GM21390 (cell line): ENCODE data around the gene PAOX.
"Not testable (repeated sequence)": the region's sequence is repeated elsewhere in the genome, so short reads cannot be mapped to it uniquely, and the experiment has no call there.

Source experiments
- ATAC-seq: cut with Tn5 transposase; IDR thresholded peaks from one replicate; pipeline ENCODE4 v1.9.1; 2021; ENCODE audit not compliant: unreplicated experiment

PAOX gene

DNA sequence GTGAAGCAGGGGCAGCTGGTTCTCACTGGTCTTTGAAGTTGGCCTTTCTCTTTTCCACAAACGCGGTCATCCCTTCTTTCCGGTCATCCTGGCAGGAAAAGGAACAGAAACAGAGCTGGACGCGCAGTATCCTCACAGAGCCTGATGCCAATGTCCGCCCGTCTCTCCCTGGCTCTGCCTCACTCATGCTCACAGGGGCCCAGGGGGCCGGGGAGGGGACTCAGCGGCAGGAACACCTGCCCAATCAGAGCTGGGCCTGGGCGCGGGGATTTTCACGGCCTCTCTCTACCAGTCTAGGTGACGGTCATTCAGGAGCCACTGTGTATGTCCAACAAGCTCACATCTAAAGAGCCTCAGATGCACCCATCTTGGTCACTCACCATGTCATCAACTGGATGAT lies 16.2 kb upstream of the PAOX start:
- no peak for ATAC-seq

DNA sequence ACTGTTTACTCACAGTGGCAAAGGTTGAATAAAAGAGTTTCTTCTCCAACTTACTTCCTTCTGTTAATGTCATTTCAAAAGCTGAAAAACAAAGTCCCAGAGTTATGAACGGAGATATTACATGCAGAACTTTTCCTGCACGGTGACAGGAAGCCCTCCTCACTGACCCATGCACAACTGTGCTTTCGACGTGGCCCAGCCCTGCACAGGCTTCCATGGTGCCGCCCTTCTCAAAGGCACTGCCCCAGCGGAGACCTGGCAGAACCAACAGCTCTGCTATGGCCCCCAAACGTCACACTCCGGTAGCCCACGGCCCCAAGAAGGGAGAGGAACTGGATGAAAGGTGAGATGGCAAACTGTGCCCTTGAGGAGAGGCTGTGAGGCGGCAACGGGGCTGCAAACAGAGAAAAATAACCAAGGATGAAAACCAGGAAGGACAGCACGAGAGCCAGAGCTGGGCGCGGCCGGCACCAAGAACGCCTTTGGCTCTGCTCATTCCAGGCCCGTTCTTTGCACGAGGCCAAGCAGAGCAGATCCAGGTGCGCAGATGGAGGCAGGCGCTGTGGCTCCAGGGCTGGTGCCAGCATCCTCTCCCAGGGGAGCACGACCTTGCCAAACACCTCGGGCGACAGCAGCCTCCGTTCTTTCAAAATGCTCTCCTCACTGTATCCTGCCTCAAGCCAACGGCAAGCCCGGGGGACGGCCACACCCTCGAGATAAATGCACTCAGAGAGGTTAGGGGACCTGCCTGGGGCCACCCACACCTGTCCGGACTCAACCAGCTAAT lies 14.2 kb upstream of the PAOX start:
- ATAC-seq: no peak

DNA sequence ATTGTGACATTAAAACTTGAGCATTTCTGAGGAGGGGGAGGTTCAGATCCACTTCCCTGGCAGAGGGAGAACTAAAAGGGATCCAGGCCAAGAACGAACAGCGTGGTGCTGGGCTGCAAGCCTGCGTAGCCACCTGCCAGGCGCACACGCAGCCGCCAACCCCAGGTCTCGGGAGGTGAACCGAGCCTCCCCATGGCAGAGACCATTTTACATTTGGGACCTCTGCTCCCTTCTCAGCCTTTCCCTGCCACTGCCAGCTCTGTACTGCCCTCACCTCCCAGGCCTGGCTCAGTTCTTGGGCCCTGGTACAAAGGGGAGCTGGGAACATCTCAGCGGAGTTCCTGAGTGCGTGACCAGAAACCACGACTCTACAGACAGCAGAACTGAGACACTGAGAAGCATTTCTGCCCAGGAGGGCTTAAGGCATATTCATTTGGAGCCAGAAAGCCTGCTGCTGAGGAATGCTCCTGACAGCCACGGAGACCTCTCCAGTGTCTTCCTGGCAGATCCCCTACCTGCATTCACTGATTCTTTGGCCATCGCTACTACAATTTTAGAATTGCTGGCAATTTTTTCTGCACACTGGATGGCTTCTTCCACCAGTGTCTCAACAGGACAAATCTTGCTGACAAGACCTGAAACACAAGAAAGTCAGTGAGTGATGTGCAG lies 13.5 kb upstream of the PAOX start:
- no peak for ATAC-seq

DNA sequence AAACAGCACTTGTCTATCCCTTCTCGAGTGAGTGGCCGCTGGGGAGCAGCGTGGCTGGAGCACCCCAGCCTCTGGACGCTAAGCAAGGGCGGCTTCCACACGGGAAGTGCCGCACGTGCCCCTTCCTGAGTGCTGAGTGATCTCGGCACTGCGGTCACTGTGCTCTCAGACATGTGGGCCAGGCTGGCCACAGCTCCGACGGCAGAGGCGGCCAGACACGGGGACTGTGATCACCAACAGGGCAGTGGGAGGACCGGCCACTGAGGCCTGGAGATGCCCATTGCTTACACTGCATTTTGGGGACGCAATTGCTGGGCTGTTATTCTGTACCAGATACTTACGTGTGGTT lies 13.0 kb upstream of the PAOX start:
- ATAC-seq: no peak

DNA sequence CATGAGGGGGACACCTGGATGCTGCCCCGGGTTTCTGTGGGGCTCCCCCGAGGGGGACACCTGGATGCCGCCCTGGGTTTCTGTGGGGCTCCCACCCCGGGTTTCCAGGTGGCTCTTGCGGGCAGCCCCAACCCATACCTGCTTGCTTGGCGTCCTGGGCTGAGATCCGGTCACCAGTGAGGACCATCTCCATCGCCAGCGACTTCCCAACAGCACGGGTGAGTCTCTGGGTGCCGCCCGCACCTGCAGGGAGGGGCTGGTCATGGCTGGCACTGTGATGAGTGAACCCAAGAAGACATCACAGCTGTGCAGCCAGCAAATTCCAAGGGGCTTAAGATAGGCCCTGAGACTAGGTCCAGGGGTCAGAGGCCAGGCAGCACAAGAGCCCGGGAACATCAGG lies 12.3 kb upstream of the PAOX start:
- no peak for ATAC-seq

DNA sequence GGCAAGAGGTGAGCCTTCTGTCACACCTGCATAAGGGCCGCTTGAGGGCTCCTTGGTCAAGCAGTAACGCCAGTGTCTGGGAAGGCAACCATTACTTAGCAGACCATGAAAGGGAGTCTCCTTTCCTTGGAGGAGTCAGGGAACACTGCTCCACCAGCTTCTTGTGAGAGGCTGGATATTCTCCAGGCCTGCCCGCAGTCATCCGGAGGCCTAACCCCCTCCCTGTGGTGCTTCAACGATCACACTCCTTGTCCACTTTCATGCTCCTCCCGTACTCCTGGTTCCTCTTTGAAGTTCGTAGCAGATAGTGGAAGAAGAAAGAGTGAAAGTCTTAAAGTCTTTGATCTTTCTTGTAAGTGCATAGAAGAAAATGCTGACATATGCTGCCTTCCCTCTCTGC lies 11.6 kb upstream of the PAOX start:
- not testable (repeated sequence) for ATAC-seq

DNA sequence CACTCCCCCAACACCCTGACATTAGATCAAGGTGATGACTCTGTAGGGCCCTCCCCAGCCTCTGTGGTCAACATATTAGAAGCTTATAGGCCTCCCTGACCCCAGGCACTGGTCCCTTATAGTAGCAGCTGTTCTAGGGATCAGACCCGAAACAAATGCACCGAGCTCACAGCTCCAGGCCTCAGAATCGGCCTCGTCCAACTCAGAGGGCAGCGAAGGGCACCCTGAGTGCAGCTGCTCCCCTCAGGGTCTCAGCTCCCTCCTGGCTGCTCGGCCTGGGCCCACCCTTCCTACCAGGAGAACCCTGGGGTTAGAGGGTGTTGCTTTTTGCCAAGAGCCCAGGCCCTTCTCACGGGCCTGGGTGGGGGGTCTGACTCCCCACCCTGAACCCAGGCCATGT lies 10.9 kb upstream of the PAOX start:
- no peak for ATAC-seq

DNA sequence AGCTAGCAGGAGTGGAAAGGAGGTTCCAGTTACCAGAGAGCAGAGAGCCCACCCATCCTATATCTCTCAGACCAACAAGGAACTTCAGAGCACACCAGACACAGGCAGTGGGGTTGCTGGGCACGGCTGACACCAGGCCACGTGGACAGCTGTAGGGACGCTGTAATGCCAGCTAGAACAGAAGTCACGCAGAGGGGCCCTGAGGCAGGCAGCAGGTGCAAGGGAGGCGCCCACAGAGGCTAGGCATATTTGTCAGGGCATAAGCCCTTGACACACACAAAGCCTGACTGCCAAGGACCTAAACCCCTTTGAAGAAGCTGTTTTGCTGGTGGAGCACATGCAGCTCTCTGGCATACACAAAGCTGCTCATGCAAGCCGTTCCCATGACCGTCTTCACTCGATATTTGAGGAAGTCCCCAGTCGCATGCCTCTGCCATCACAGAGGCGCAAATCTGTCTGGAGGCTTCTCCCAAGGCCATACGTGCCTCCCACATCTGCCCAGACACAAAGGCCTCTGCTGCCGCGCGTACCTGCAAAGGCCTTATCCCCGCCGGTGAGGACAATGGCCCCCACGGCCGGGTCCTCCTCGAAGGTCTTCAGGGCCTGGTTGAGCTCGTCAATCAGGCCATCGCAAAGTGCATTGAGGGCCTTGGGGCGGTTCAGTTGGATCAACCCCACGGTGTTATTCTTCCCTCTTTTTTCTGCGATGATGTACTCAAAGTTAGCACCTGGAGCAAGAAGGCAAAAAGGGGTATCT lies 8.9 kb upstream of the PAOX start:
- no peak for ATAC-seq

DNA sequence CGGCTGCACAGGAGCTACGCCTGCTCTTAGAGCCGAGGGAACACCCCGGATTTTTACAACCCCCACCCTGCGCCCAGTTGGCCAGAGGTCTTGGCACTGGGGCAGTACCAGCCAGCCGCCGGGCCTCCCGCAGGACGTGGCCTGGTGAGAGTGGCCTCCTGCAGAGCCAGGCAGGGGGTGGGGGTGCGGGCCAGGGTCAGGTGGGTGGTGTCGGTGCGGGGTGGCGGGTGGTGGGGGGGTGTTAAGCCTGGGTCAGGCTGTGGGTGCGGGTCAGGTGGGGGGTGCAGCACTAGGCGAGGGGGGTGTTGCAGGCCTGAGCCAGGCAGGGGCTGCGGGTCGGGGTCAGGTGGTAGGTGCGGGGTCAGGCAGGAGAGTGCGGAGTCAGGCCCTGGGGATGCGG lies 6.6 kb upstream of the PAOX start:
- no peak for ATAC-seq

DNA sequence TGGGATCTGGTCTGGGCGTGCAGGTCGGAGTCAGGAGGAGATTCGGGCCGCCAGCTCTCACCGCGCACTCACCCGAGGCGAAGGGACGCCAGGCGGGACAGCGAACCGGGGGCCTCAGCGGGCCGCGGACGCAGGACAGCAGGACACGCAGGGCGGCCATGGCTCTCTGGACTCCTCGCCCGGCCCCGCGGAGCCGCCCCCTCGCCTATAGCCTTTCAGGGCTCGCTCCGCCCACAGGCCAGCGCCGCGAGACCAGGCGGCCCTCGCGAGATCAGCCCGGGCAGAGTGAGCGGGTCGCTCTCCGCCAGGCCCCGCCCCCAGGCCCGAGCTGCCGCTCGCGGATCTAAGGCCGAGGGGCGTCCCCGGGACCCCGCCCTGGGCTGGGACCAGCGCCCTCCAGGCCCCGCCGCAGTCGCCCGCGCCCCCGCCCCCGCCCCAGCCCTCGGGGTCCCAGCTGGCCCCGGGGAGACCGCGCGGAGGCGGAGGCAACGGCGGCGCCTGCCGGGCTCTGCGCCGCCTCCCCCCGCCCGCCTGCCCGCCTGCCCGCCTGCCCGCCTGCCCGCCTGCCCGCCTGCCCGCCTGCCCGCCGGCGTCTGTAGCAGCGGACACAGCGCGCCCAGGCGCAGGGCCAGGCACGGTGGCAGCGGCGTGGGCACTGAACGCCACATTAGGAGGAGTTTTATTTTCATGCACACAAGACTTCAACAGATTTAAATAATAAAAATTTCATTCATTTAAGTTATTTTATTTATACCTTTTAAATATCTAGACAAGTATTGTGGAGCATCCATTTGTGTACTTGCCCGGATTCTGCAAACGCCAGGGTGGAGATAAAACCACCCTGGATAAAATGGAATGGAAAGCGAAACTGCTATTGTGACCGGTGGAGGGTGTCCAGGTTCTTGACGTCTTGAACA lies 5.6 kb upstream of the PAOX start, which contains the start of gene ECHS1:
TSS of gene ECHS1 (minus strand) at position 181 of the 917 bp plus-strand sequence. CDS start at position 160, 21 bp downstream.
- ATAC-seq: peak; percentile 95

DNA sequence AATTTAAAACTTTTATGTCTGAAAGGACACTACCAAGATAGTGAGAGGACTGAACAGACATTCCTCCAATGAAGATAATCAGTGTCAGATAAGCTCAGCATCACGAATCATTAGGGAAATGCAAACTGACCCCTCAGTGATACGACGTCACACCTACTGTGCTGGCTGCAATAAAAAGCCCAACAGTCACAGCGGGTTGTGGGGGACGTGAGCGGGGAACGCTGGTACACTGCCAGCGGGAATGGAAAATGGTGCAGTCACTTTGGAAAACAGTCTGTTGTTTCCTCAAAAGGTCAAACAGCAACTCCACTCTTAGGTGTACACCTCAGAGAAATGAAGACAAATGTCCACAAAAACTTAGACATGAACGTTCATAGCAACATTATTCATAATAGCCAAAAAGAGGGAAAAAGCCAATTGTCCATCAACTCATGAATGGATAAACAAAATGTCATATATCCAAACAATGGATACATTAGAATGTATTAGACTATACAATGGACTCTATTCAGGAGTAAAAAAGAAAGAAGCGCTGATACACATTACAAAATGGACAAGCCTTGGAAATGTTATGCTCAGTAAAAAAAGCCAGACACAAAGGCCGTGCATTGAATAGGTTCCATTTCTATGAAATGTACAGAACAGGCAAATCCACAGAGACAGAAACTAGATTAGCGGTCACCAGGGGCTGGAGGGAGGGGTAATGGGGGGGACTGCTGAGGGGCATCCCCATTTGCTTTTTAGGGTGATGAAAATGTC lies 3.5 kb upstream of the PAOX start:
- ATAC-seq: no peak

DNA sequence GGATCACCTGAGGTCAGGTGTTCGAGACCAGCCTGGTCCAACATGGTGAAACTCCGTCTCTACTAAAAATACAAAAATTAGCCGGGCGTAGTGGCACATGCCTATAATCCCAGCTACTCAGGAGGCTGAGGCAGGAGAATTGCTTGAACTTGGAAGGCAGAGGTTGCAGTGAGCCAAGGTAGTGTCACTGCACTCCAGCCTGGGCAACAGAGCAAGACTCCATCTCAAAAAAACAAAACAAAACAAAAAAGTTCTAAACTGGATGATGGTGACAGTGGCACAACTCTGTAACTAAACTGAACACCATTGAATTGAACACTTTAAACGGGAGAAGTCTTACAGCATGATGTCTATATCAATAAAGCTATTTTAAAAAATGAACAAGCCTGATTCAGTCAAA lies 2.9 kb upstream of the PAOX start:
- ATAC-seq: not testable (repeated sequence)

DNA sequence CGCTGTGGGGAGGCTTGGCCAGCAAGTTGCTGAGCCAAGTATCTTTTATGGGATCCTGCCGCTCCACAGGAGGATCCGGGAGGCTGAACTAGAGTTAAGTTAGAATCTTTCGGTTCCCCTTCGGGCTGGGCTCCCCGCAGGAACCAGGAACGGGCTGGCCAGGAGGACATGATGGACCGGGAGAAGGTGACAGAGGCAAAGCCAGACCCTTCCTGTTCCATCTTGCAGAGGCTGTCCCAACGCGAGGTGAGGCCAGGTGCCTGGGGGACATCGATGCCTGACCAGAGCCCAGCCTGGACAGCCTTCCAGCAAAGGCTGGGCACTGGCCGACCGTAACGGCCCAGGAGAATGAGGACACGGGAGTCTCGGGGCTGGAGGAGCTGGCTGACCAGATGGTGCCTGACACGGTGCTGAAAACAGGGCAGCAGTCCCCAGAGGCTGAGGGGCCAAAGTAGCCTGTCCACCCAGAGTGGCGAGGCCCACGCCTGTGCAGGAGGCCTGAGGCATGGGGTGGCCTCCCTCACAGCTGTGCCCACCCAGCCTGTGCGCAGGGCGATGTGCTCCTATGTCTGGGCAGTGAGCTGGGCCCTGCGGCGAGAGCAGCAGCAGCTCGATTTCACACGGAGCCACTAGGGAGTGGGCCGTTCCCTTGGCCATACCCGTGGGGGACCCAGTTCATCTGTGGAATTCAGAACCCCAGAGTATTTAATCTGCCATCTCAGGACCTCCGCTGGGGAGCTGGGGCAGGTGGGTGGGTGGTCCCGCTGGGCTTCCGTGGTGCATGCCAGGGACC lies 1.8 kb upstream of the PAOX start:
- ATAC-seq: no peak

DNA sequence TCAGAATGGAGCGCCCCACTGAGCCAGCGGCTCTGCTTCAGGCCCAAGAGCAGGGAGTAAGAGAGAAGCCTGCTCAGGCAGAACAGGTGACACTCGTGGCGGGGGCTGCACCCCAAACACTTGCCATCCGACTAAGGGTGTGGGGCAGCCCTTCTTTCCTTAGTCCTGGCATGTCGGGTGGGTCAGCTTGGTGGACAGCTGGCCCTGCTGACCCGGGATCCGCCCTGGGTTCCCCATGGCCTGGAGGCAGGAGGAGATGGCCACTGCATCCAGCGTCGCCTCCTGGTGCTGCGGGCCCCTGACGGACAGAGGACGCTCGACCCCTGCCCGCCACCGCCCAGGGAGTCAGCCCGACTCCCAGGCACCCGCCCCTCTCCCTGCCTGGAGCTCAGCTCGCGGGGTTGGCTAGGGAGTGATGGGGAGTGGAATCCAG lies 1.2 kb upstream of the PAOX start:
- ATAC-seq: no peak

DNA sequence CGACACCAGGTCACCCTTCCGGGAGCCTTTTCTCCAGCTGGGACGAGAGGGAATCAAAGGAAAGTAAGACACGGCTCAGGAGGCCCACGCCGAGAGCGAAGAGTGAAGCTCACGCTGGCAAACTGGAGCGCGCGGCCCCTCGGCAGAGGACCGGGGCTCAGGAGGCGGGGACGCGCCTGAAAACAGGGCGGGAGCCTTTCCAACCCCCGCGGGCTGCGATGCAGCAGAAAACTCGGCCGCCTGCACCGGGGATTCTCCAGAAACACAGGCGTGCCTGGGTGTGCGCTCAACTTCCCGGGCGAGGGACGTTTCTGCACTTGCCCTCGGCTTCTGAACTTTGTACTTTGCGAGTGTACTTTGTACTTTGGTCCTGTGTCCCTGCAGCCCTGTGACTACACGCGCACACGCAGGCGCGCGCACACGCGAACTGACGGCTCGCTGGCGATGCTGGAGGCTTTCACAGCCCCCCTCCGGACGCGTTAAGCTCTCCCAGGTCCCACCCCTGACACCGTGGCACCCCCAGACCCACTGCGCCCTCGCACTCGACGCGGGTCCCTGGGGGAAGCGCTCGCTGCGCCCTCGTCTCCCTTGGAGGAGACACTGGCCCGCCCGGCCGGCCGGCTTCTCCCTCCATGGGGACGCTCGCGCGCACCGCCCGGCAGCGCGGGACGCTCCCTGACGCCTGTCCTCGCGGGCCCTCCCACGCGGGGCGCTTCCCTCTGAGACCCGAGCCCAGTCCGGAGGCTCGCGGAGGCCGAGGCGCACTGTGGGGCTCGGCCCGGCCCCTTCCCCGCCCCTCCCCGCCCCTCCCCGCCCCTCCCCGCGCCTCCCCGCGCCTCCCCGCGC lies 588 bp upstream of the PAOX start:
- ATAC-seq: peak; percentile 43

DNA sequence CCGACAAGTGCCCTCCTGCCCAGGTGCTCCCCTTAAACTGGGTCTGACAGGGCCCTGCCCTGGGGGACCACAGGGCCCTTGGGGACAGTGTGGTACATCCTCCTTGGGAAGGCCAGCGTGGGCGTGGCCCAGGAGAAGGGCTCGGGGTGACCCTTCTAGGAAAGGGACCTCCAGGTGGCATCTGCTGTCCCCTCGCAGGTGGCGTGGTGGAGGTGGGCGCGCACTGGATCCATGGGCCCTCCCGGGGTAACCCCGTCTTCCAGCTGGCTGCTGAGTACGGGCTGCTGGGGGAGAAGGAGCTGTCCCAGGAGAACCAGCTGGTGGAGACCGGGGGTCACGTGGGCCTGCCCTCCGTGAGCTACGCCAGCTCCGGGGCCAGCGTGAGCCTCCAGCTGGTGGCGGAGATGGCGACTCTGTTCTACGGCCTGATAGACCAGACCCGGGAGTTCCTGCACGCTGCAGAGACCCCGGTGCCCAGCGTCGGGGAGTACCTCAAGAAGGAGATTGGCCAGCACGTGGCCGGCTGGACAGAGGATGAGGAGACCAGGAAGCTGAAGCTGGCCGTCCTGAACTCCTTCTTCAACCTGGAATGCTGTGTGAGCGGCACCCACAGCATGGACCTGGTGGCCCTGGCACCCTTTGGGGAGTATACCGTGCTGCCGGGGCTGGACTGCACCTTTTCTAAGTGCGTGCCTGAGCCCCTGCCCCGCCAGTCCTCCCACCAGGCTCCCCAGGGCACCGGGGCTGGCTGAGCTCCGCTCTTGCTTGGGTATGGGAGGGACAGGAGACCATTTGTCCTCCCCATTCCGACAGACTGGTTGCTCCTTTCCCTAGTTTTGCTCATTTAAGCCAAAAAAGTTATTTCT lies 972 bp downstream of the PAOX start:
- ATAC-seq: no peak

DNA sequence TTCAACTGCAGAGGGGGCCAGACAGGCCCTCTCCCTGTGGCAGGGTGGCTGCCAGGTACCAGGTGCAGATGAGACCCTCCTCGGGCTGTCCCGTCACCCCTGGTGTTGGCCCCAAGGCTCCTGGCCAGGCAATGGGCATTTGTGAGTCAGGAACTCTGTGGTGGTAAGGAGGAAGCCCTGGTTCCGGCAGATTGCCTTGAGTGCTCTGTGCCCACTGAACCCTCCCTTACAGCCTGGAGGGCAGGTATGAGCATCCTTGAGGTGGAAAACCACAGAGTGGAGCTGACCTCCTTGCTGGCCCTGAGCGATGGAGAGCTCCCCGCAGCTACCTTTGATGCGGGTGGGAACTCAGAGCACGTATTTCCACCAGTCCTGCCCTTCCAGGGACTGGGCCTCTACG lies 2.0 kb downstream of the PAOX start:
- no peak for ATAC-seq

DNA sequence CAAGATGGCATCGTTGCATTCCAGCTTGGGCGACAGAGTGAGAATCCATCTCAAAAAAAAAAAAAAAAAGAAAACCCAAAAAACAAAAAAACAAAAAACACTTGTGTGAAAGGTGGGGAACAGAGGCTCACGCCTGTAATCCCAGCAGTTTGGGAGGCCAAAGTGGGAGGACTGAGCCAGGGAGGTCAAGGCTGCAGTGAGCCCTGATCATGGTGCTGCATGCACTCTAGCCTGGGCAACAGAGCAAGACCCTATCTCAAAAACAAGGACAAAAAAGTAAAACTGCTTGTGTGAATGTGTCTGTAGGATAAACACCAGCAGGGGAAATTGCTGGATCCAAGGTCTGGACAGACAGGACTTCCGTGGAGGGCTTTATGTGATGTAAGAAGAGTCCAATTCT lies 4.5 kb downstream of the PAOX start:
- ATAC-seq: no peak
